ENCODE data around the gene PLXDC2. TPM values are rescaled to one million over a fixed set of nuclear protein-coding genes. Genes with fewer than 3 reads are reported as not detected.
A peak's percentile ranks its signal among the peaks of the same experiment; 100 is the strongest.

The PLXDC2 gene
- polyA plus RNA-seq, 6 donors from 2014 or later = 0.15 to 1.3 (median 0.35) TPM; not detected in 1

- peaks cover 0 to 3% (median 0%) of the 10 kb centered on the region in 3 donors for H3K4me1 Mint-ChIP-seq
- H3K27me3 Mint-ChIP-seq = no peaks in the 10 kb centered on the region
- peak overlapping the region in 2 of 6 donors; percentile 0 to 1 for H3K27ac Mint-ChIP-seq
- H3K9me3 Mint-ChIP-seq = peaks cover 0 to 9% (median 2%) of the 10 kb centered on the region in 7 donors
- no peak for ATAC-seq (ENCODE audit: low read depth in 2 of 2)
- no peaks in the 10 kb centered on the region for H3K36me3 Mint-ChIP-seq
- no peak overlapping the region for H3K4me3 Mint-ChIP-seq
- DNase-seq = no peak
Measured at GRCh38 chr10:19931894-19932590, 115.8 kb downstream of the PLXDC2 start.

GRCh38 chr10:19932806-19933371, 116.7 kb downstream of the PLXDC2 start:
- H3K4me3 Mint-ChIP-seq = no peak overlapping the region
- DNase-seq (no peak), ATAC-seq (ENCODE audit: low read depth in 2 of 2) (no peak)
- H3K27me3 Mint-ChIP-seq = no peaks in the 10 kb centered on the region
- peaks cover 0 to 7% (median 2%) of the 10 kb centered on the region in 7 donors for H3K9me3 Mint-ChIP-seq
- H3K4me1 Mint-ChIP-seq = peaks cover 0 to 3% (median 0%) of the 10 kb centered on the region in 3 donors
- H3K27ac Mint-ChIP-seq = no peak overlapping the region
- no peaks in the 10 kb centered on the region for H3K36me3 Mint-ChIP-seq

- Mint-ChIP-seq H3K36me3 (no peaks in the 10 kb centered on the region), H3K4me3 (no peak overlapping the region), H3K9me3 (peaks cover 0 to 9% (median 0%) of the 10 kb centered on the region in 7 donors), H3K4me1 (peaks cover 0 to 3% (median 0%) of the 10 kb centered on the region in 3 donors), H3K27me3 (no peaks in the 10 kb centered on the region), H3K27ac (no peak overlapping the region)
- no peak for ATAC-seq (ENCODE audit: low read depth in 2 of 2)
- DNase-seq = no peak
Measured at GRCh38 chr10:19933772-19934171, 117.5 kb downstream of the PLXDC2 start.

GRCh38 chr10:19935176-19935575, 118.9 kb downstream of the PLXDC2 start:
- Mint-ChIP-seq H3K4me3 (no peak overlapping the region), H3K9me3 (peaks cover 0 to 10% (median 0%) of the 10 kb centered on the region in 7 donors), H3K27me3 (no peaks in the 10 kb centered on the region), H3K36me3 (no peaks in the 10 kb centered on the region), H3K4me1 (peaks cover 0 to 3% (median 0%) of the 10 kb centered on the region in 3 donors), H3K27ac (no peak overlapping the region)
- no peak for ATAC-seq (ENCODE audit: low read depth in 2 of 2)
- DNase-seq = no peak

- no peaks in the 10 kb centered on the region for H3K27me3 Mint-ChIP-seq
- H3K9me3 Mint-ChIP-seq = peaks cover 0 to 10% (median 0%) of the 10 kb centered on the region in 7 donors
- peaks cover 0 to 3% (median 0%) of the 10 kb centered on the region in 3 donors for H3K4me1 Mint-ChIP-seq
- no peak overlapping the region for H3K4me3 Mint-ChIP-seq
- DNase-seq (no peak), ATAC-seq (ENCODE audit: low read depth in 2 of 2) (no peak)
- H3K27ac Mint-ChIP-seq = no peak overlapping the region
- H3K36me3 Mint-ChIP-seq = no peaks in the 10 kb centered on the region
Measured at GRCh38 chr10:19936289-19936688, 120.1 kb downstream of the PLXDC2 start.

- no peak for DNase-seq
- H3K36me3 Mint-ChIP-seq = no peaks in the 10 kb centered on the region
- H3K4me3 Mint-ChIP-seq = no peak overlapping the region
- H3K27me3 Mint-ChIP-seq = no peaks in the 10 kb centered on the region
- no peaks in the 10 kb centered on the region for H3K4me1 Mint-ChIP-seq
- H3K9me3 Mint-ChIP-seq = peaks cover 0 to 10% (median 0%) of the 10 kb centered on the region in 7 donors
- H3K27ac Mint-ChIP-seq = no peak overlapping the region
- no peak for ATAC-seq (ENCODE audit: low read depth in 2 of 2)
Measured at GRCh38 chr10:19937989-19938388, 121.8 kb downstream of the PLXDC2 start.

GRCh38 chr10:19941206-19941880, 125.1 kb downstream of the PLXDC2 start:
- no peak for ATAC-seq (ENCODE audit: low read depth in 2 of 2)

GRCh38 chr10:19944911-19945663, 128.9 kb downstream of the PLXDC2 start:
- H3K36me3 Mint-ChIP-seq = no peaks in the 10 kb centered on the region
- H3K4me3 Mint-ChIP-seq = no peak overlapping the region
- no peaks in the 10 kb centered on the region for H3K4me1 Mint-ChIP-seq
- no peak overlapping the region for H3K27ac Mint-ChIP-seq
- DNase-seq (no peak), ATAC-seq (ENCODE audit: low read depth in 2 of 2) (no peak)
- no peaks in the 10 kb centered on the region for H3K27me3 Mint-ChIP-seq
- H3K9me3 Mint-ChIP-seq = peaks cover 0 to 6% (median 0%) of the 10 kb centered on the region in 7 donors

More at GRCh38 chr10:19941206-19941880, 125.1 kb downstream of the PLXDC2 start:
- Mint-ChIP-seq H3K4me1 (no peaks in the 10 kb centered on the region), H3K27me3 (no peaks in the 10 kb centered on the region), H3K4me3 (no peak overlapping the region), H3K27ac (no peak overlapping the region), H3K36me3 (no peaks in the 10 kb centered on the region), H3K9me3 (peaks cover 0 to 11% (median 0%) of the 10 kb centered on the region in 7 donors)
- no peak for DNase-seq

GRCh38 chr10:19946245-19946644, 130.0 kb downstream of the PLXDC2 start:
- Mint-ChIP-seq H3K27ac (no peak overlapping the region), H3K4me3 (no peak overlapping the region), H3K4me1 (no peaks in the 10 kb centered on the region), H3K9me3 (peaks cover 0 to 6% (median 0%) of the 10 kb centered on the region in 7 donors), H3K36me3 (no peaks in the 10 kb centered on the region), H3K27me3 (no peaks in the 10 kb centered on the region)
- ATAC-seq (ENCODE audit: low read depth in 2 of 2) = no peak
- no peak for DNase-seq

- H3K27ac Mint-ChIP-seq = no peak overlapping the region
- no peaks in the 10 kb centered on the region for H3K36me3 Mint-ChIP-seq
- no peaks in the 10 kb centered on the region for H3K27me3 Mint-ChIP-seq
- peaks cover 0 to 6% (median 0%) of the 10 kb centered on the region in 7 donors for H3K9me3 Mint-ChIP-seq
- H3K4me1 Mint-ChIP-seq = no peaks in the 10 kb centered on the region
- ATAC-seq (ENCODE audit: low read depth in 2 of 2) (no peak), DNase-seq (no peak)
- no peak overlapping the region for H3K4me3 Mint-ChIP-seq
Measured at GRCh38 chr10:19946791-19947190, 130.6 kb downstream of the PLXDC2 start.

GRCh38 chr10:19947215-19947614, 131.0 kb downstream of the PLXDC2 start:
- no peak for ATAC-seq (ENCODE audit: low read depth in 2 of 2)
- Mint-ChIP-seq H3K27me3 (no peaks in the 10 kb centered on the region), H3K27ac (no peak overlapping the region), H3K4me1 (no peaks in the 10 kb centered on the region), H3K9me3 (peaks cover 0 to 6% (median 0%) of the 10 kb centered on the region in 7 donors), H3K36me3 (no peaks in the 10 kb centered on the region), H3K4me3 (no peak overlapping the region)
- no peak for DNase-seq

GRCh38 chr10:19947656-19948055, 131.4 kb downstream of the PLXDC2 start:
- Mint-ChIP-seq H3K4me1 (no peaks in the 10 kb centered on the region), H3K27ac (no peak overlapping the region), H3K9me3 (peaks cover 0 to 6% (median 0%) of the 10 kb centered on the region in 7 donors), H3K4me3 (no peak overlapping the region), H3K36me3 (no peaks in the 10 kb centered on the region), H3K27me3 (no peaks in the 10 kb centered on the region)
- DNase-seq (no peak), ATAC-seq (ENCODE audit: low read depth in 2 of 2) (no peak)

GRCh38 chr10:19952224-19953010, 136.2 kb downstream of the PLXDC2 start:
- no peak overlapping the region for H3K27ac Mint-ChIP-seq

More at GRCh38 chr10:19952224-19953010, 136.2 kb downstream of the PLXDC2 start:
- no peaks in the 10 kb centered on the region for H3K4me1 Mint-ChIP-seq
- H3K27me3 Mint-ChIP-seq = no peaks in the 10 kb centered on the region
- no peak for DNase-seq
- peaks cover 0 to 2% (median 0%) of the 10 kb centered on the region in 7 donors for H3K9me3 Mint-ChIP-seq
- no peaks in the 10 kb centered on the region for H3K36me3 Mint-ChIP-seq
- ATAC-seq (ENCODE audit: low read depth in 2 of 2) = no peak
- no peak overlapping the region for H3K4me3 Mint-ChIP-seq

All from naive B cell (primary cell).